Central memory CD8-positive, alpha-beta T cell (primary cell): ENCODE results near the gene TANGO6.

Experiments
- ATAC-seq: fragments of 150-1000 bp; cut with Tn5 transposase; replicated peaks from 2 replicates; pipeline ENCODE4 v1.10.0; 2022; ENCODE audit warnings: mild to moderate bottlenecking, moderate FRiP score, moderate number of reproducible peaks; ENCODE audit not compliant: poor library complexity, severe bottlenecking; ENCODE audit errors: extremely low read depth
- DNase-seq, 2 donors: peaks; one replicate each; pipeline ENCODE4 v3.0.0; 2021; ENCODE audit warnings: low spot score in 2 of 2
- H3K27ac Mint-ChIP-seq: one replicate; pipeline ENCODE4 v1.8.0; 2022; ENCODE audit warnings: low read depth, mild to moderate bottlenecking, moderate library complexity, mixed read lengths
- H3K27me3 Mint-ChIP-seq: one replicate; pipeline ENCODE4 v1.8.0; 2022; ENCODE audit warnings: mixed read lengths
- H3K36me3 Mint-ChIP-seq: one replicate; pipeline ENCODE4 v1.8.0; 2022; ENCODE audit warnings: mild to moderate bottlenecking, moderate library complexity, mixed read lengths; ENCODE audit not compliant: insufficient read depth
- H3K4me1 Mint-ChIP-seq: one replicate; pipeline ENCODE4 v1.8.0; 2022; ENCODE audit warnings: mixed read lengths
- H3K4me3 Mint-ChIP-seq: one replicate; pipeline ENCODE4 v1.8.0; 2022; ENCODE audit warnings: mild to moderate bottlenecking, moderate library complexity, mixed read lengths
- H3K9me3 Mint-ChIP-seq: one replicate; pipeline ENCODE4 v1.8.0; 2022; ENCODE audit warnings: mixed read lengths

Gene TANGO6

DNA sequence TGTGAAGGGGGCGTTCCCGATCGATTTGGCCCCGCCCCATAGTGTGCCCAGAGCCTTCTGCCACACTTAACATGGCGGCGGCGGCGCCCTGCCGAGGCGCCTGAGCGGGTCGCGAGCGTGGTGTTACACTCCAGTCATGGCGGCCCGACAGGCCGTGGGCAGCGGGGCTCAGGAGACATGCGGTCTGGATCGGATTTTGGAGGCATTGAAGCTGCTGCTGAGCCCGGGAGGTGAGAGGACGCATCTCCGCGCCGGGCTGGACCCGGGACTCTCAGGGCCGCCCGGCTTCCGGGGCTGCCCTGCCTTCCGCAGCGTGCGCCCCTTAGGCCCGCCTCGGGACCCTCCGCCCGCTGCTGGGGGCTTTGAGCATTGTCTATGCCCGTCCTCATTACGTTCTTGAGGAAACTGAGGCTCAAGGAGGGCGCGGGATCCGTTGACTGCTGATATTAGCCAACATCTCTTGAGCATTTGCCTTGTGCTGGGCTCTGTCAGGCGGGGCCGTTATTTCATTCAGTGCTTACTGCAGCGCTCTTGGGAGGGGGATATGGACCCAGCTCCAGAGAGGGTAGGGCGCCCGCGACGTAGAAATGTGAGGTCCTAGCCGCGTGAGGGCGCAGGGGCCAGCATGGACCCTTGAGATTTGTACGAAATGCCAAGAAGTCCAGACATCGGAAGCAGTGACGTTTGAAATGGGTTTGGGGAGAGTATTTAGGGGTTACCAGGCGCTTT lies at the start of gene TANGO6:
TSS of gene TANGO6 (plus strand) at position 50 of the 729 bp plus-strand sequence. CDS start at position 137, 87 bp downstream.
- Mint-ChIP-seq H3K9me3 (no peaks in the 10 kb centered on the region), H3K36me3 (peaks cover 7% of the 10 kb centered on the region), H3K4me3 (peak within 1 kb of the TSS; percentile 92), H3K4me1 (peaks cover 29% of the 10 kb centered on the region), H3K27me3 (no peaks in the 10 kb centered on the region), H3K27ac (peak within 1 kb of the TSS; percentile 91)
- ATAC-seq (peak; percentile 96), DNase-seq (peak; percentile 85 to 89)

GRCh38 chr16:68798398-68798797 lies 44.9 kb upstream of the TANGO6 start:
- H3K36me3 Mint-ChIP-seq, result no peaks in the 10 kb centered on the region
- no peaks in the 10 kb centered on the region for H3K4me1 Mint-ChIP-seq
- no peak for DNase-seq
- no peak for ATAC-seq
- H3K4me3 Mint-ChIP-seq, result no peak overlapping the region
- H3K9me3 Mint-ChIP-seq, result no peaks in the 10 kb centered on the region
- H3K27me3 Mint-ChIP-seq, result no peaks in the 10 kb centered on the region
- no peak overlapping the region for H3K27ac Mint-ChIP-seq

GRCh38 chr16:68800257-68800875 lies 43.0 kb upstream of the TANGO6 start:
- Mint-ChIP-seq H3K4me1 (no peaks in the 10 kb centered on the region), H3K36me3 (no peaks in the 10 kb centered on the region), H3K27ac (no peak overlapping the region), H3K27me3 (no peaks in the 10 kb centered on the region), H3K9me3 (no peaks in the 10 kb centered on the region), H3K4me3 (no peak overlapping the region)
- DNase-seq, result peak in 1 of 2 donors; percentile 53
- ATAC-seq, result peak; percentile 83

- Mint-ChIP-seq H3K27ac (no peak overlapping the region), H3K27me3 (no peaks in the 10 kb centered on the region), H3K4me1 (no peaks in the 10 kb centered on the region), H3K36me3 (no peaks in the 10 kb centered on the region), H3K4me3 (no peak overlapping the region), H3K9me3 (no peaks in the 10 kb centered on the region)
- DNase-seq (no peak), ATAC-seq (no peak)
Measured at GRCh38 chr16:68802190-68802589, 41.1 kb upstream of the TANGO6 start.

DNA sequence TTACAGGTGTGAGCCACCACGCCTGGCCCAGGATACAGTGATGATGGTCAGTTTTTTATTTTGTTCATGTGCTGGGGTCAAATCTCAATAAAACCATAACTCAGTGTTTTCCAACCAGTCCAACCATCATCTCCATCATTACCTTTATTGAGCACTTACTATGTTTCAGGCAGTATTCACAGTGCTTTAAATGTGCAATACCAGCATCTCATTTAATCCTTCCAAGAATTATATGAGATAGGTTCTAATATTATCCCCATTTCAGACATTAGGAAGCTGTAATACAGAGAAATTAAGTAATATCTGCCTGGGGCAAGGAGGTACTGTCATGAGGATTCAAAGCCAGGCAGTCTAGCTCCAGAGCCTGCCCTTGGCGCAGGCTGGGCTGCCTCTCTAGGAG lies 36.9 kb upstream of the TANGO6 start:
- no peak overlapping the region for H3K4me3 Mint-ChIP-seq
- DNase-seq, result no peak
- H3K4me1 Mint-ChIP-seq, result no peaks in the 10 kb centered on the region
- no peaks in the 10 kb centered on the region for H3K9me3 Mint-ChIP-seq
- H3K27ac Mint-ChIP-seq, result no peak overlapping the region
- ATAC-seq, result no peak
- H3K36me3 Mint-ChIP-seq, result peaks cover 2% of the 10 kb centered on the region
- H3K27me3 Mint-ChIP-seq, result peaks cover 2% of the 10 kb centered on the region

- no peak overlapping the region for H3K4me3 Mint-ChIP-seq
- no peak overlapping the region for H3K27ac Mint-ChIP-seq
- H3K9me3 Mint-ChIP-seq, result no peaks in the 10 kb centered on the region
- H3K36me3 Mint-ChIP-seq, result peaks cover 2% of the 10 kb centered on the region
- ATAC-seq (no peak), DNase-seq (no peak)
- no peaks in the 10 kb centered on the region for H3K4me1 Mint-ChIP-seq
- peaks cover 8% of the 10 kb centered on the region for H3K27me3 Mint-ChIP-seq
Measured at GRCh38 chr16:68806981-68807380, 36.4 kb upstream of the TANGO6 start.

GRCh38 chr16:68814516-68814915 lies 28.8 kb upstream of the TANGO6 start:
- H3K9me3 Mint-ChIP-seq, result no peaks in the 10 kb centered on the region
- no peak overlapping the region for H3K27ac Mint-ChIP-seq
- H3K4me1 Mint-ChIP-seq, result no peaks in the 10 kb centered on the region
- peaks cover 8% of the 10 kb centered on the region for H3K27me3 Mint-ChIP-seq
- no peak for ATAC-seq
- no peak overlapping the region for H3K4me3 Mint-ChIP-seq
- no peak for DNase-seq
- H3K36me3 Mint-ChIP-seq, result peaks cover 2% of the 10 kb centered on the region

DNA sequence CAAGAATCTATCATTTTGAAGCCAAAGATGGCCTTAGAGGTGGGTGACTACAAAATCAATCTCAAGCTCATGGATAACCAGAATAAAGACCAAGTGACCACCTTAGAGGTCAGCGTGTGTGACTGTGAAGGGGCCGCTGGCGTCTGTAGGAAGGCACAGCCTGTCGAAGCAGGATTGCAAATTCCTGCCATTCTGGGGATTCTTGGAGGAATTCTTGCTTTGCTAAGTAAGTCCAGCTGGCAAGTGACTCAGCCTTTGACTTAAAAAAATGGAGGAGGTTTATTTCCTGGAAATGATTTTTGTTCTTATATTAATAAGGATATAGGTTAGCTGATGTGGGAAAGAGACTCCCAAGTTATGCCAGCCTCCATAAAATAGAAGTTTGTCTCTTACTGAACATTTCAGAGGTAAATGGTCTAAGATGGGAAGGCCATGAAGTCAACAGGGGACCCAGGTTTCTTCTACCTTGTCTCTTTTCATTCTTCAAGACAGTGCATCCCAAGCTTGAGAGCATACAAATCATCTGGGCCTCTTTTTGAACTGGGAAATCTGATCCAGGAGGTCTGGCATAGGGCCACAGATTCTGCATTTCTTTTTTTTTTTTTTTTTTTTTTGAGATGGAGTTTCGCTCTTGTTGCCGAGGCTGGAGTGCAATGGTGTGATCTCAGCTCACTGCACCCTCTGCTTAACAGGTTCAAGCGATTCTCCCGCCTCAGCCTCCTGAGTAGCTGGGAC lies 19.8 kb upstream of the TANGO6 start:
- ATAC-seq, result no peak
- Mint-ChIP-seq H3K36me3 (no peaks in the 10 kb centered on the region), H3K27ac (no peak overlapping the region)

GRCh38 chr16:68825427-68825826 lies 17.9 kb upstream of the TANGO6 start:
- no peak for ATAC-seq

More for the DNA sequence above, 19.8 kb upstream of the TANGO6 start:
- Mint-ChIP-seq H3K4me1 (no peaks in the 10 kb centered on the region), H3K9me3 (no peaks in the 10 kb centered on the region), H3K27me3 (no peaks in the 10 kb centered on the region), H3K4me3 (no peak overlapping the region)
- DNase-seq, result no peak

DNA sequence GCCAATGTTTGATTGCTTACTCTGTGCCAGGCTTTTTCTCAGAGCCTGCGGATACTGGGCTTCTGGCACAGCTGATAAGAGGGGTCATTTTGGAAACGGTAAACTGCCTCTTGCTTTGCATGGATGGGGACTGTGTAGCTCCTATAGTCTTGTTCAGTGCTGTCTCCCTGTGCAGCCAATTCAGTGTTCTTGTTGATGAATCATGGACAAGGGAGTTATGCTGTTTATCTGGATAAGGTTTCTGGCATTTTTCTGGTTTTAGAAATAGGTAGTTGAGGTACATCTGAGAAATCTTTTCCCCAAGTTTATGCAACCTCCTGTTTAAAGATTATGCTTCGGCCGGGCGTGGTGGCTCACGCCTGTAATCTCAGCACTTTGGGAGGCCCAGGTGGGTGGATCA lies 16.7 kb upstream of the TANGO6 start:
- Mint-ChIP-seq H3K27ac (no peak overlapping the region), H3K36me3 (peaks cover 3% of the 10 kb centered on the region), H3K4me1 (no peaks in the 10 kb centered on the region), H3K27me3 (no peaks in the 10 kb centered on the region), H3K9me3 (no peaks in the 10 kb centered on the region), H3K4me3 (no peak overlapping the region)
- ATAC-seq (no peak), DNase-seq (no peak)

More at GRCh38 chr16:68825427-68825826, 17.9 kb upstream of the TANGO6 start:
- Mint-ChIP-seq H3K36me3 (peaks cover 2% of the 10 kb centered on the region), H3K27me3 (no peaks in the 10 kb centered on the region), H3K4me3 (no peak overlapping the region), H3K4me1 (no peaks in the 10 kb centered on the region), H3K9me3 (no peaks in the 10 kb centered on the region), H3K27ac (no peak overlapping the region)
- no peak for DNase-seq

DNA sequence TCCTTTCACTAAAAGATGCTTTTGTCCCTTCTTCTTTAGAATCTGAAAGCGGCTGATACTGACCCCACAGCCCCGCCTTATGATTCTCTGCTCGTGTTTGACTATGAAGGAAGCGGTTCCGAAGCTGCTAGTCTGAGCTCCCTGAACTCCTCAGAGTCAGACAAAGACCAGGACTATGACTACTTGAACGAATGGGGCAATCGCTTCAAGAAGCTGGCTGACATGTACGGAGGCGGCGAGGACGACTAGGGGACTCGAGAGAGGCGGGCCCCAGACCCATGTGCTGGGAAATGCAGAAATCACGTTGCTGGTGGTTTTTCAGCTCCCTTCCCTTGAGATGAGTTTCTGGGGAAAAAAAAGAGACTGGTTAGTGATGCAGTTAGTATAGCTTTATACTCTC lies 10.1 kb upstream of the TANGO6 start:
- H3K4me3 Mint-ChIP-seq, result no peak overlapping the region
- DNase-seq, result no peak
- H3K27ac Mint-ChIP-seq, result no peak overlapping the region
- no peaks in the 10 kb centered on the region for H3K27me3 Mint-ChIP-seq
- ATAC-seq, result no peak
- H3K9me3 Mint-ChIP-seq, result no peaks in the 10 kb centered on the region
- H3K4me1 Mint-ChIP-seq, result no peaks in the 10 kb centered on the region
- peaks cover 3% of the 10 kb centered on the region for H3K36me3 Mint-ChIP-seq

- Mint-ChIP-seq H3K9me3 (no peaks in the 10 kb centered on the region), H3K36me3 (peaks cover 6% of the 10 kb centered on the region), H3K27ac (no peak overlapping the region), H3K4me3 (no peak overlapping the region), H3K27me3 (no peaks in the 10 kb centered on the region), H3K4me1 (no peaks in the 10 kb centered on the region)
- DNase-seq, result no peak
- no peak for ATAC-seq
Measured at GRCh38 chr16:68834550-68834949, 8.8 kb upstream of the TANGO6 start.

- Mint-ChIP-seq H3K27me3 (no peaks in the 10 kb centered on the region), H3K36me3 (peaks cover 2% of the 10 kb centered on the region), H3K4me3 (no peak overlapping the region), H3K27ac (no peak overlapping the region), H3K4me1 (no peaks in the 10 kb centered on the region), H3K9me3 (no peaks in the 10 kb centered on the region)
- ATAC-seq (no peak), DNase-seq (no peak)
Measured at GRCh38 chr16:68835970-68836369, 7.4 kb upstream of the TANGO6 start.
